Measurements from ENCODE around the gene INSR.

The INSR gene

DNA sequence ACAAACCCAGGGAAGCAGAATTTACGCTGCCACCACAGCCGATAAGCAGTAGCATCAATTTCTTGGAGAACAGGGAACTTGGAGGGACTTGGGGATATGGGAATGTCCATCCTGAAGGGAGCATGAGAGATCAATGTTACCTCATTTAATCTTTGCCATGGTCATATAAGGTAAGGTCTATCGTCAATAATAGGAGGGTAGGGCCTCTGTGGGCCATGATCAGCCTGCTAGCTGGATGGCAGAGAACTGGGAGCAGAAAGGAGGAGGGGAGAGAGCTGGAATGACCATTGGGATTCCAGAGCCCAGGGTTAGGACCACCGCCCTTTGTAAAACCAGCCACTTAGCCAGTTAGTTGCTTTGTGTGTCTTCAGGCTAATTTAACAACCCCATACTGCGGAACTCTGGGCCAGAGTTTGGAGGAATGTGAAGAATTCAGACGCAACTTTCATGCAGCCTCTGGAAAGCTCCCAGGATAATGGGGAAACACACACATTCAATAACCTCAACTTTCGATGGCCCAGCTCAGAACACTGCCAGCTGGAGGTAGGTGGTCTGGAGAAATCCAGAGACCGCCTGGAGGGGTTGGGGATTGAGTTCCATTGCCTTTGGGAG lies 184.4 kb downstream of the INSR start:
- H2BK120ac ChIP-seq (ENCODE audit: low read depth, low read length): no peak overlapping the region
- H3K79me1 ChIP-seq (replicated peaks; ENCODE audit: low read length, poor library complexity, severe bottlenecking): no peaks in the 10 kb centered on the region
- H3K4me1 ChIP-seq (ENCODE audit: control insufficient read depth, insufficient read depth, low read depth, low read length): no peaks in the 10 kb centered on the region
- no peak overlapping the region for H3K27ac ChIP-seq (ENCODE audit: low read length, poor library complexity, severe bottlenecking)
- H3K4me2 ChIP-seq (ENCODE audit: low read length, poor library complexity, severe bottlenecking): no peak overlapping the region
- H2BK15ac ChIP-seq (ENCODE audit: low read depth, poor library complexity, severe bottlenecking): no peak overlapping the region
- no peak for DNase-seq
- H3K27me3 ChIP-seq (ENCODE audit: control insufficient read depth in 1 of 2, insufficient read depth in 1 of 2, low read length in 2 of 2): peaks cover 0 to 4% of the 10 kb centered on the region in 2 experiments
- H3K23ac ChIP-seq (ENCODE audit: low read length in 2 of 2): no peak overlapping the region
- H2AK5ac ChIP-seq (ENCODE audit: low read length, severe bottlenecking): no peak overlapping the region
- no peak overlapping the region for H3K9ac ChIP-seq (ENCODE audit: low read length)
- H3K18ac ChIP-seq (ENCODE audit: low read depth in 1 of 2, low read length in 2 of 2): no peak overlapping the region
- H2BK5ac ChIP-seq (ENCODE audit: low read depth, low read length, poor library complexity, severe bottlenecking): no peak overlapping the region
- H3K14ac ChIP-seq (ENCODE audit: low read length in 2 of 2): no peak overlapping the region
- H3K36me3 ChIP-seq (ENCODE audit: control insufficient read depth in 1 of 2, insufficient read depth in 2 of 2, low read depth in 1 of 2, low read length in 2 of 2): no peaks in the 10 kb centered on the region
- H3K4ac ChIP-seq (ENCODE audit: low read depth in 1 of 2, low read length in 2 of 2): no peak overlapping the region
- WGBS: 81% methylated on average over 4 of the region's 8 CpGs
- H3K9me3 ChIP-seq (ENCODE audit: control insufficient read depth, low read length): peaks cover 4% of the 10 kb centered on the region
- no peak overlapping the region for H4K8ac ChIP-seq (ENCODE audit: low read length)
- no peak overlapping the region for H2BK12ac ChIP-seq (ENCODE audit: low read length in 2 of 2)
- no peak overlapping the region for H3K4me3 ChIP-seq (ENCODE audit: insufficient read depth in 1 of 2, low read depth in 1 of 2, low read length in 2 of 2)
- H4K91ac ChIP-seq (ENCODE audit: low read length): no peak overlapping the region
- no peak overlapping the region for H2AFZ ChIP-seq (ENCODE audit: low read depth, low read length)

- Histone ChIP-seq H3K4ac (ENCODE audit: low read depth in 1 of 2, low read length in 2 of 2) (no peak overlapping the region), H2BK15ac (ENCODE audit: low read depth, poor library complexity, severe bottlenecking) (no peak overlapping the region), H3K36me3 (ENCODE audit: control insufficient read depth in 1 of 2, insufficient read depth in 2 of 2, low read depth in 1 of 2, low read length in 2 of 2) (no peaks in the 10 kb centered on the region), H3K23ac (ENCODE audit: low read length in 2 of 2) (no peak overlapping the region), H3K27me3 (ENCODE audit: control insufficient read depth in 1 of 2, insufficient read depth in 1 of 2, low read length in 2 of 2) (peaks cover 4 to 8% of the 10 kb centered on the region in 2 experiments), H3K9me3 (ENCODE audit: control insufficient read depth, low read length) (peaks cover 4% of the 10 kb centered on the region), H3K14ac (ENCODE audit: low read length in 2 of 2) (no peak overlapping the region), H2BK5ac (ENCODE audit: low read depth, low read length, poor library complexity, severe bottlenecking) (no peak overlapping the region), H3K4me2 (ENCODE audit: low read length, poor library complexity, severe bottlenecking) (no peak overlapping the region), H4K8ac (ENCODE audit: low read length) (no peak overlapping the region), H2AK5ac (ENCODE audit: low read length, severe bottlenecking) (no peak overlapping the region), H3K4me1 (ENCODE audit: control insufficient read depth, insufficient read depth, low read depth, low read length) (no peaks in the 10 kb centered on the region), H2BK120ac (ENCODE audit: low read depth, low read length) (no peak overlapping the region), H2BK12ac (ENCODE audit: low read length in 2 of 2) (no peak overlapping the region), H3K9ac (ENCODE audit: low read length) (no peak overlapping the region), H3K79me1 (replicated peaks; ENCODE audit: low read length, poor library complexity, severe bottlenecking) (no peaks in the 10 kb centered on the region), H3K27ac (ENCODE audit: low read length, poor library complexity, severe bottlenecking) (no peak overlapping the region), H4K91ac (ENCODE audit: low read length) (peak overlapping the region; percentile 18), H2AFZ (ENCODE audit: low read depth, low read length) (no peak overlapping the region), H3K4me3 (ENCODE audit: insufficient read depth in 1 of 2, low read depth in 1 of 2, low read length in 2 of 2) (no peak overlapping the region), H3K18ac (ENCODE audit: low read depth in 1 of 2, low read length in 2 of 2) (no peak overlapping the region)
- no peak for DNase-seq
- WGBS: 80% methylated on average over 10 of the region's 10 CpGs
Measured at GRCh38 chr19:7106711-7107657, 187.2 kb downstream of the INSR start.

DNA sequence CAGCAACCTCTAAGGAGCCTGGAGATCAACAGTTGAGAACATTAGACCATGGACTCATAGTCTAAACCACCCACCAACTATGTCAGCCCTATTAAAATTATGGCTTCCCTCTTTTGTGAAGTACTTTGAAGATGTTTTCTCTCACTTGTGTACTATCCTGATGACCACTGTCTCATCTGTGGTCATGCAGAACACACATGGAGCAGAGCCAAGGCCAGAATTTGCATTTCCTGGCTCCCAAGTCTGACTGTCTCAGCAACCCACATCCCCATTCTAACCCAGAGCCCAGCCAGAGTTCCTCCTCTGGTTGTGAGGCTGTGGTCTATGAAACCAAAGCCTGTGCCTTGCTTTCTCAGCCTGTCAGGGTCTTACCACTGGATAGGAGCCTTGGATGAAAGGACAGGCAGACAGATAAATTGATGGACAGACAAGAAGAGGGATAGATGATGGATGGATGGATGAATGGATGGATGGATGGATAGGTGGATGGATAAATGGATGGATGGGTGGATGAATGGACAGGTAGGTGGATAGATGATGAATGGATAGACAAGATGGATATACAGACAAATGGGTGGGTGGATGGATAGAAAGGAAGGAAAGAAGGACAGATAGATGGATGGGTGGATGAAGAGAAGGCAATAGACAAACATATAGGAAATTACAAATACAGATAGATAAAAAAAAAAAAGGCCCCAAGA lies 189.3 kb downstream of the INSR start:
- Histone ChIP-seq H2BK12ac (ENCODE audit: low read length in 2 of 2) (no peak overlapping the region), H2AFZ (ENCODE audit: low read depth, low read length) (no peak overlapping the region), H3K4me3 (ENCODE audit: insufficient read depth in 1 of 2, low read depth in 1 of 2, low read length in 2 of 2) (no peak overlapping the region), H3K27me3 (ENCODE audit: control insufficient read depth in 1 of 2, insufficient read depth in 1 of 2, low read length in 2 of 2) (peaks cover 4 to 8% of the 10 kb centered on the region in 2 experiments), H3K36me3 (ENCODE audit: control insufficient read depth in 1 of 2, insufficient read depth in 2 of 2, low read depth in 1 of 2, low read length in 2 of 2) (no peaks in the 10 kb centered on the region), H3K9ac (ENCODE audit: low read length) (no peak overlapping the region), H3K23ac (ENCODE audit: low read length in 2 of 2) (no peak overlapping the region), H2AK5ac (ENCODE audit: low read length, severe bottlenecking) (no peak overlapping the region), H3K4ac (ENCODE audit: low read depth in 1 of 2, low read length in 2 of 2) (no peak overlapping the region), H3K14ac (ENCODE audit: low read length in 2 of 2) (no peak overlapping the region), H3K4me2 (ENCODE audit: low read length, poor library complexity, severe bottlenecking) (no peak overlapping the region), H2BK120ac (ENCODE audit: low read depth, low read length) (no peak overlapping the region), H3K79me1 (replicated peaks; ENCODE audit: low read length, poor library complexity, severe bottlenecking) (no peaks in the 10 kb centered on the region), H2BK5ac (ENCODE audit: low read depth, low read length, poor library complexity, severe bottlenecking) (no peak overlapping the region), H3K9me3 (ENCODE audit: control insufficient read depth, low read length) (peaks cover 4% of the 10 kb centered on the region), H3K18ac (ENCODE audit: low read depth in 1 of 2, low read length in 2 of 2) (no peak overlapping the region), H3K27ac (ENCODE audit: low read length, poor library complexity, severe bottlenecking) (no peak overlapping the region), H4K8ac (ENCODE audit: low read length) (no peak overlapping the region), H3K4me1 (ENCODE audit: control insufficient read depth, insufficient read depth, low read depth, low read length) (no peaks in the 10 kb centered on the region), H4K91ac (ENCODE audit: low read length) (no peak overlapping the region), H2BK15ac (ENCODE audit: low read depth, poor library complexity, severe bottlenecking) (no peak overlapping the region)
- no peak for DNase-seq

Measured in mesenchymal stem cell (in vitro differentiated cells and primary cell).